Kidney epithelial cell (primary cell): ENCODE results near the gene CHAD. TPM values are rescaled to one million over a fixed set of nuclear protein-coding genes. Genes with fewer than 3 reads are reported as not detected.
"Not testable (repeated sequence)": the region's sequence is repeated elsewhere in the genome, so short reads cannot be mapped to it uniquely, and the experiment has no call there.

Experiments used
- DNase-seq: peaks from one replicate; pipeline ENCODE4 v3.0.0-alpha.2; 2010; ENCODE audit warnings: low read depth
- H3K27me3 ChIP-seq: 2 replicates; pipeline ENCODE4 v1.6.0; 2011; ENCODE audit warnings: low read length; ENCODE audit not compliant: control insufficient read depth, insufficient read depth
- H3K36me3 ChIP-seq: 2 replicates; pipeline ENCODE4 v1.5.1; 2011; ENCODE audit warnings: low read length; ENCODE audit not compliant: control insufficient read depth, insufficient read depth
- H3K4me3 ChIP-seq: 2 replicates; pipeline ENCODE4 v1.5.1; 2011; ENCODE audit warnings: low read depth, mild to moderate bottlenecking, control low read depth, low read length
- CTCF ChIP-seq: IDR thresholded peaks from 2 replicates; pipeline ENCODE4 v1.5.1; 2011; ENCODE audit warnings: mild to moderate bottlenecking, moderate library complexity, low read length, control low read depth, inconsistent platforms; ENCODE audit not compliant: insufficient read depth, poor library complexity, severe bottlenecking
- total RNA-seq: library from RNA; depleted of rRNA; stranded (reverse); fragments of >200 nt; gene quantifications from 2 replicates; pipeline ENCODE4 v1.2.3, GENCODE V29; 2015

The CHAD gene
- total RNA-seq, 1 donor from 2014 or later: not detected

DNA sequence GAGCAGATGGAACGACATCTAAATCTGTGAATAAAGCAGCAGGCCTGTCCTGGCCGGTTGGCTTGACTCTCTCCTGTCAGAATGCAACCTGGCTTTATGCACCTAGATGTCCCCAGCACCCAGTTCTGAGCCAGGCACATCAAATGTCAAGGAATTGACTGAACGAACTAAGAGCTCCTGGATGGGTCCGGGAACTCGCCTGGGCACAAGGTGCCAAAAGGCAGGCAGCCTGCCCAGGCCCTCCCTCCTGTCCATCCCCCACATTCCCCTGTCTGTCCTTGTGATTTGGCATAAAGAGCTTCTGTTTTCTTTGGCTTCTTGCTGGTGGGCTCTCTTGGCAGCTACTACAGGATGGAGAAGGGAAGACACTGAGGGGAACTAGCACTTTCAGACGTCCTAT is 5.8 kb upstream of the CHAD start:
- no peak for TF ChIP-seq CTCF
- DNase-seq: no peak
- Histone ChIP-seq H3K36me3 (no peaks in the 10 kb centered on the region), H3K27me3 (peaks cover 12% of the 10 kb centered on the region), H3K4me3 (no peak overlapping the region)

- no peak for TF ChIP-seq CTCF
- Histone ChIP-seq H3K27me3 (peaks cover 18% of the 10 kb centered on the region), H3K4me3 (no peak overlapping the region), H3K36me3 (no peaks in the 10 kb centered on the region)
- no peak for DNase-seq
Measured at GRCh38 chr17:50473901-50474300, 5.2 kb upstream of the CHAD start.

DNA sequence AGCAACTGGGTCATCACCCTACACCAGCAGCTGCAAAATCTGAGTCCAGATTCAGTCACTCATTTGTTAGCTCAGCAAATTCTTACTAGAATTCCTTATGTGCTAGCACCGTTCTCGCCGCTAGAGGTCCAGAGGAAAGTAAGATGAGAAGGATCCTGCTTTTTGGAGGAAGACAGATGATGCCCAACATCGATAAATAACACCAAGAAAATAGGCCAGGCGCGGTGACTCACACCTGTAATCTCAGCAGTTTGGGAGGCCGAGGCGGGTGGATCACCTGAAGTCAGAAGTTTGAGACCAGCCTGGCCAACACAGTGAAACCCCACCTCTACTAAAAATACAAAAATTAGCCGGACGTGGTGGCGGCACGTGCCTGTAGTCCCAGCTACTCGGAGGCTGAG is 4.1 kb upstream of the CHAD start:
- H3K27me3 ChIP-seq: peaks cover 29% of the 10 kb centered on the region
- H3K4me3 ChIP-seq, DNase-seq, H3K36me3 ChIP-seq: not testable (repeated sequence)
- TF ChIP-seq CTCF: peak; percentile 46

DNA sequence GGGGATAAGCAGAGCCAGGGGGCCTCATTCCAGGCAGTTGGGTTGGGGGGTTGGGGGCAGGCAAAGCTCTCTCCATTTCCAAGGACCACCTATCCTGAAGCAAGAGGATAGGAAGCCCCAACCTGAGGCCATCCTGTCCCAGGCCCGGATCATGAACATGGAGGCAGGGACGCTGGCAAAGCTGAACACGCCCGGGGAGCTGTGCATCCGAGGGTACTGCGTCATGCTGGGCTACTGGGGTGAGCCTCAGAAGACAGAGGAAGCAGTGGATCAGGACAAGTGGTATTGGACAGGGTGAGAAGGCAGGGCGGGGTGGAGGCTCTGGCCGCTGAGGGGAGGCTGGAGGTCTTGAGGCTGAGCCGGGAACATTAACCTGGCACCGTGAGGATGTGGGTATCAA is 3.6 kb upstream of the CHAD start:
- H3K36me3 ChIP-seq: no peaks in the 10 kb centered on the region
- no peak overlapping the region for H3K4me3 ChIP-seq
- no peak for DNase-seq
- no peak for TF ChIP-seq CTCF
- H3K27me3 ChIP-seq: peaks cover 32% of the 10 kb centered on the region

- Histone ChIP-seq H3K4me3 (no peak overlapping the region), H3K36me3 (no peaks in the 10 kb centered on the region), H3K27me3 (peaks cover 39% of the 10 kb centered on the region)
- no peak for TF ChIP-seq CTCF
- DNase-seq: no peak
Measured at GRCh38 chr17:50471009-50471905, 2.6 kb upstream of the CHAD start.

DNA sequence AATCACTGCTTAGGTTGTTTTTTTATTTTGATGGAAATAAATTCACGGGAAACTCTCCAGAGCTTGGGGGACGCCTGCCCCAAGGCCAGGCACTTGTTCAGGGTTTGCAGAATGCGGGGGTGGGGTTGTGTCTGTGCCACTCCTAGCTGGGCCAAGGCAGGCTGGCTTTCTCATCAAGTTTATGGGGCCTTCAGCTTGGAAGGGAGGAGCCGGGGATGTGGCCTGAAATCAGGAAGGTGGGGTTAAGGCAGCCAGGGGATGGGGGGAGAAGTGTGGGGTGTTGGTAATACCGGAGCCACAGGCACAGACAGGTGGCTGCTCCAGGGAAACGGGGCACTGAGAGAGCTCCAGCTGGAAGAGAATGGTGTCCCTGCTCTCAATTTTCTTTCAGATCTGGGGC is 1.7 kb upstream of the CHAD start:
- Histone ChIP-seq H3K4me3 (no peak overlapping the region), H3K36me3 (no peaks in the 10 kb centered on the region), H3K27me3 (peaks cover 39% of the 10 kb centered on the region)
- TF ChIP-seq CTCF: no peak
- no peak for DNase-seq
